Stimulated activated CD4-positive, alpha-beta T cell treated with anti-CD3 and anti-CD28 coated beads, Interleukin-4, amount 100 ng/mL, for 48 hours (primary cell): Measurements from ENCODE around the gene DLD.
"Not testable (repeated sequence)": the region's sequence is repeated elsewhere in the genome, so short reads cannot be mapped to it uniquely, and the experiment has no call there.

ENCODE experiments used
- DNase-seq, 2 donors: peaks; one replicate each; pipeline ENCODE4 v3.0.0-alpha.2; 2020; ENCODE audit warnings: low read depth in 2 of 2

DLD gene

DNA sequence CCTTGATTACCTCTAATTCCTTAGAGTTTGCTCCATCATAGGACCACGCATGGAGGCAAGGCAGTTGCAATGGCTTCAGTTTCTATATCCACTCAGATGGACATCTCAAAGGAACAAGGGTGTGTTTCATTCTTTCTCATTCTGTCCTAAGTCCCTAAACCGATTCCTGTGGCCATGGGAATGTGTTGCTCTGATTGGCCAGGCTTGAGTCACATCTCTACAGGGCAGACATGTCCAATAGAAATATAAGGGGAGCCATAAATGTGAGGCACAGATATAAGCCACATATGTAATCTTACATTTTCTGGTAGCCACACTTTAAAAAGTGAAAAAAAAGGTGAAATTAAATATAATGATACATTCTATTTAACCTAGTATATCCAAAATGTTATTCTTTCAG lies 16.9 kb upstream of the DLD start:
- DNase-seq = no peak

GRCh38 chr7:107874605-107875446 lies 16.2 kb upstream of the DLD start:
- DNase-seq = no peak

DNA sequence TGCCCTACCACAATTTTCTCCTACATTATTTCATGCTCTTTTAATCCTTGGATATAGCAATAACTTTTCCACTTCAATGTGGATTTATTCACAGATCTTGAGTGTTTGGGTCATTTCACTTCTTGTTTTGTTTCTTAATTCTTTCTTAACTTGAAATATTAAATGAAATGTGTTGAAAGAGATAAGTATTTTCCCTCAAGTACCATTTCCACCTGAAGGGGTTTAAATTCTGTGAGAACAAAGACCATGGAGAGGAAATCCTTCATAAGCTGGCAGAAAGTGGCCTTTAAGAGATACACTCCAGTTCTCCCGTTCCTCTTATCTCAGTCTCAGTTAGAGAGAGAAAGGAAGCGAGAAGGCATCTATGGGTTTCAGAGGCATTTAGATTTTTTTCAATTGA lies 14.1 kb upstream of the DLD start:
- DNase-seq = no peak

DNA sequence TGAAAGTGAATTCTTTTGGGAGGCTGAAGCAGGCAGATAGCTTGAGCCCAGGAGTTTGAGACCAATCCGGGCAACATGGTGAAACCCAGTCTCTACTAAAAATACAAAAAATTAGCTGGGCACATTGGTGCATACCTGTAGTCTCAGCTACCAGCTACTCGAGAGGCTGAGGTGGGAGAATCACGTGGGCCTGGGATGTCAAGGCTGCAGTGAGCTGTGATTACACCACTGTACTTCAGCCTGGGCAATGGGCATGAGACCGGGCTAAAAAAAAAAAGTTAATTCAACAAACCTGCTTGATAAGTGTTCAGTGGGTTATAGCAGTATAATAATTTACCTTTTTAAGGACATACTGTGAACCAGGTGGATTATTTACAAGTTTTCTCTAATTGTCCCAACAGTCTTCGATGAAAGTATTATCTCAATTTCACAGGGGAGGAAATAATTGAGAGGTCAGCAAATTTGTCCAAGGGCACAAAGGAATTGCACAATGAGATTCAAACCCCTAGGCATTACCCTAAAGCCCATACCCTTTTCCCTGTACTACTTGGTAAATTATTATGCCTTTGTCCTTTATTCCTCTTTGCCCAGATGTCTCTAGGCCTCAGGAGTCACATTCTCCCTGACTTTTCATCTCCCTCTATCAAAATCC lies 13.1 kb upstream of the DLD start:
- DNase-seq = no peak

DNA sequence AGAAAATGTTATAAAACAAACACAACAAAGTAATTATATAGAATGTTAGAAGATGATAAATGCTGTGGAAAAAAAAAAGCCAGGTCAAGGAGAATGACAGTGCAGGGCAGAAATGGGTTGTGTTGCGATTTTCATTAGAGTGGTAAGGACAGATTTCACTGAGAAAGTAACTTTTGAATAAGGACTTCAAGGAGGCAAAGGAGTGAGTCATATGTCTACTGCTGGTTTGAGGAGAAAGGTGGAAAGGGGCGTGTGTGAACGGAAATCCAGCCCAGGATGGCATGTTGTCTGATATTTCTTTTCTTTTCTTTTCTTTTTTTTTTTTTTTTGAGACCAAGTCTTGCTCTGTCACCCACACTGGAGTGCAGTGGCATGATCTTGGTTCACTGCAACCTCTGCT lies 12.3 kb upstream of the DLD start:
- DNase-seq = no peak

DNA sequence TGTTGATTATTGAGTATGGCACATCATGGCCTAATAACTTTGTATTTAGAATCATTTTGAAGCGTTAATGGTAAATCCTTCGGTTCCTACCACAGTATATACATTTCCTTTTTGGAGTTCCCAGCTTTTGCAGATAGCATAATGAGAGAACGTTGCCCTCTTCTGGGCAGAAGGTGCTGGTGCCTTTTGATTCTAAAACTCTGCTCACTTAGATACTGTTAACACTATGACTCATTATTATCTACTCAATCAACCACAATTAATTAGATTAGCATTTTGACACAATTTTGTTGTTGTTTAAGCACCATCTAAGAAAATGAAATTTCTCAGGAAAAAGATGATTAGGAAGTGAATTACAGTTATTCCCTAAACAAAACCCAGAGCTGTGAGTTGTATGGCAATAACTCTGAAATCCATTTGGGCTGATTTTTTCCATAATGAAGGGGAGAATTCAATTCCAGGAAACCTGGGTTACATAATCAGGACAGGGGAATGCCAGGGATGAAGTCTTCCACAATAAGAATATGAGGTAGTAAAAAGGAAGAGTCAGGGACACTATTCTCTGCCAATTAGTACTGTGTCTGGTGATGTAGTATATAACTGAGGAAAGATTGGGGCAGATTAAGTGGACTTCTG lies 11.5 kb upstream of the DLD start:
- no peak for DNase-seq

GRCh38 chr7:107882766-107883165 lies 8.2 kb upstream of the DLD start:
- no peak for DNase-seq

DNA sequence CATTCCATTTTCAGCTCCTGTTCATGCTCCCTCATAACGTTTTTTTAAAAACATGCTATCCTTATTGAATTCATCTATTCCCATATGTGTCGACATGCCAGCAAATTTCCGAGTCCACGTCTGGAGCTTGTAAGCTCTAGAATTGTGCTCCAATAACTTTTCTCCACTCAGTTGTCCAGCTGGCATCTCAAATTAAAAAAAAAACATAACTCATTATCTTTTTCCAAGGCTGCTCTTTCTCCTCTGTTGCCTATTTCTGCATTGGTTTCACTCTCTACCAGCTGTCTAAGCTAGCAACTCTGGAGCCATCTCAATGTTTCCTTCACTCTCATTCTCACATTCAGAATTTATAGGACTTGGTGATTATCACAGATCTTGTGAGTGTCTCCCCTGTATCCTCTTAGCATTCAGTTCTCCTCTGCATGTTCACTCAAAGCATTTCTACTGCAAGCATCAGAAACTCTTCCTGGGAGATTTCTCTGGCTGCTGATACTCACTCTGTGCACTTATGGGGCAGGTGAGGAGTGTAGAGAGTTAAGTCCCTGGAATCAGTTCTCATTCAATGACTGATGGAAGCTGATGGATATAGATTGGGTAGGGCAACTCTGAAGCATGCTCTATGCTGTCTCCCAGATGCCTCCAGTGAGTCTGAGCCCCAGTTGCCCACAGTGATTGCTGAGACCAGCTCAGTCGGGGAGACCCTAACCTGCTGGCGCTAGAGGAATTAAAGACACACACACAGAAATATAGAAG lies 6.7 kb upstream of the DLD start:
- DNase-seq = no peak

- not testable (repeated sequence) for DNase-seq
Observed at GRCh38 chr7:107887827-107888226, 3.2 kb upstream of the DLD start.

- no peak for DNase-seq
Observed at GRCh38 chr7:107889992-107890391, 991 bp upstream of the DLD start.

DNA sequence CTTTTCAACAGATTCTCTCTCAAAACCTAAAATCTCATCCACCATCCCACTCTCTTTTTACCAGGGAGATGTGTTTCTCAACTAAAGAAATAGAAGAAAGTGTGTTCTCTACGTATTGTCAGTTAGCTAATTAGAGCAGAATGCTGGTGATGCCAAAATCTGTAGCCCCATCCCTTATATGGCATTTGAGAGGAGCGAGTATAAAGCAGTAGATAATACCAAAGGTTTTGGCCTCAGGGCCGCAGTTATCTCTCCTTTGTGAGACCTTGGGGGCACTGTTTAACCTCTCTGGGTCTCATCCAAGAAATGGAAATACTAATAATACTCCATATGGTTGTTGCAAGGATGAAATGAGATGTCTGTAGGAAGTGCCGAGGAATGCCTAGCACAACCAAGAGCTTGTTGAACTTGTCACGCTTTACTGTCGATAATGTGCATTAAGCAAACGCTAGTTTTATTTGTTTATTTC lies 456 bp upstream of the DLD start:
- DNase-seq = no peak

DNA sequence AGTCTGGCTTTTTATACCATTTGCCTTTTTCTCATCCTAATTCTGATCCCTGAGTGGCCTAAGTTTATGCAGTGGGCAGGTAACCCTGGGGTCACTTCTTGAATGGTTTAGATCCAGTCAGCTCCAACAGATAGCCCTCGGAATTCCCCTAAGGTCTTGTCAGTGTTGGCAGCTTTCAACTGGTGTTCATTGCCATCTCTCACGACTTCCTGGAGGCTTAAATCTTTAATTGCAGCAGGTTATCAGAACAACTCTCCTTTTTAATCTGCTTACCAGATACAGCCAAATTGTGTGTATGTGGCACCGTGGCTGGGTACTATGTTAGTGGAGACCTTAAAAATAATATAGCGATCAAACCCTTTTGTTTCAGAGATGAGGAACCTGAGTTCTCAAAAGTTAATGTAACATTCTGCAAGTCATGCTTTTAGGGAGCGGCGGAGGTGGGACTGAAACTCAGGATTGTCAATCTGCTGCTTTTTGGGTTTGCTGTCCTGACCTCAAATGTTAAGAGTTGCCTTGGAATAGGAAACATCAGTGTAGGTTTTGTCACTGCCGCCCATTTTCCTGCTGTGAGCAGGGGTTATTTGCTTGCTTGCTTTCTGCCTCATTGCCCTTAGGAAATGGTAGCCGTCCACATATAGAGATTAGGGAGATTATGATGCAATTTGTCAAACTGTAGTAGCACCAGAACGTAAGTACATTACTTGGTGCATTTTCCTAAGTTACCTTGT lies 818 bp downstream of the DLD start:
- no peak for DNase-seq

- DNase-seq = not testable (repeated sequence)
Observed at GRCh38 chr7:107892367-107892741, 1.4 kb downstream of the DLD start.

- no peak for DNase-seq
Observed at GRCh38 chr7:107898997-107899594, 8.1 kb downstream of the DLD start.

GRCh38 chr7:107900496-107901015 lies 9.6 kb downstream of the DLD start:
- DNase-seq = no peak

DNA sequence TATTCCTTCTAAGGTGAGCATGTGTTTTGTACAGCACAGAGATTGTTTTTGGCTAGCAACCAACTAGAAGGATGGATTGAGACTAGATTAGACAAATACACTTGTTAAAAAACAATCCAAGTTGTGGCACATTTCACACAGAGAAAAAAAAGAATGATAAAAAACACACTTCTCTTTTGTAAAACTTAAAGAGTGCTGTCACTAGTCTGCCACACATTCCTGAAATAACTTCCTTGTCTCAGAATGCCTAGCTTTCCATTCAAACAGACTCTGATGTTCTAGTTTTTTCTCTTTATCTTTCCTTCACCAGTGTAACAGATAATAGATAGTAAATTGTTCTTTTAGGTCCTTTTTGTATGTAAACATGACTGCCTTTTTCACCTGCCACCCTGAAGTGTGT lies 11.4 kb downstream of the DLD start:
- no peak for DNase-seq

DNA sequence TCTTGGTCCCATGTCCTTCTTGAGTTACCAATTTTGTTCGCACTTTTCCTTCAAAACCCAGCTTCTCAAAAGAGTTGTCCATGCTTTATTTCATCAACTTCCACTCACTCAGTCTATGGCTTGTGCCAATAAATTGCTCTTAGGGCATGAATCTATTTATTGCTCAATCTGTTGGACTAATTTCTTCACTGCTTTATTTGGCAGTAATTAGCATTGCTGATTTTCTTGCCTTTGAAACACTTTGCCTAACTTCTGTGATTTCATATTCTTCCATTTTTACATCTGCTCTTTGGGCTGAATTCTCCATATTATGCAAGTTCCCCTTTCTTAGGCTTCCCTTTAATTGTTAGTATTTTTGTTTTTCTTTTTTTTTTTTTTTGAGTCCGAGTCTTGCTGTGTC lies 16.8 kb downstream of the DLD start:
- DNase-seq = no peak

DNA sequence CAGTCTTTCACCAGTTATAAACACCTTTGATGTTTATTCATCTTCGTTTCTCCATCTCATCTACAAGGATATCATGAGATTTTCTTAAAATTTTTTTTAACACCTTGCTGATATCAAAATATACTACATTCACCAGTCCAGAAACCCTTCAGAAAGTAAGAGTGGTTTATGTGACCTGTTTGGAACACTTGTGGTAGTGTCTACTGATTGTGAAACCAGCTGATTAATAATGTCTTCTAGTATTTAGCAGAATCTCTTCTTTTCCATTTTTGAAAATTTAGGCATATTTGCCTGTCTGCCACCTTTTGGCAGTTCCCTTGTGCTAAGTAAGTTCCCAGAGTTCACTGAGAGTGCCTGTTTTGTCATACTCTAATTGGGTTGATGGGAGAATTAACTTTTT lies 18.5 kb downstream of the DLD start:
- no peak for DNase-seq

- no peak for DNase-seq
Observed at GRCh38 chr7:107911981-107912380, 21.0 kb downstream of the DLD start.

DNA sequence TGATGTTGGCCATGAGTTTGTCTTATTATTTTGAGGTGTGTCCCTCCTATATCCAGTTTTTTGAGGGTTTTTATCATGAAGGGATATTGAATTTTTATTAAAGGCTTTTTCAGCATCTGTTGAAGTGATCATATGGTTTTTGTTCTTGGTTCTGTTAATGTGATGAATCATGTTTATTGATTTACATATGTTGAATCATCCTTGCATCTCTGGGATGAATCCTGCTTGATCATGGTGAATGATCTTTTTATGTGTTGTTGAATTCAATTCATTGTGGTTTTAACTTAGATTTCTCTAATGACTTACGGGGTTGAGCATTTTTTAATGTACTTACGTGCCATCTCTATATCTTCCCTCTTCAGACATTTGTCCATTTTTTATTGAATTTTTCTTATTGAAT lies 22.9 kb downstream of the DLD start:
- no peak for DNase-seq

- DNase-seq = no peak
Observed at GRCh38 chr7:107914831-107915230, 23.8 kb downstream of the DLD start.
